SK-N-SH treated with all-trans-retinoic acid at 6 μM for 48 hours (cell line): ENCODE data around the gene MTHFD2L.
"Not testable (repeated sequence)": the region's sequence is repeated elsewhere in the genome, so short reads cannot be mapped to it uniquely, and the experiment has no call there.

Experiments
- ATAC-seq: fragments of 200-7000 bp; cut with Tn5 transposase; 3 replicates; pipeline ENCODE4 v1.9.1; 2020; ENCODE audit warnings: mild to moderate bottlenecking, moderate library complexity
- ARNTL ChIP-seq: fragments of 450-650 bp; formaldehyde crosslinking; IDR thresholded peaks from 2 replicates; pipeline ENCODE4 v1.5.0; 2020; ENCODE audit warnings: low read depth, mild to moderate bottlenecking, moderate library complexity, borderline replicate concordance
- BACH2 ChIP-seq: fragments of 250-450 bp; sonication (Bioruptor Pico); IDR thresholded peaks from 2 replicates; pipeline ENCODE4 v1.9.0; 2021; ENCODE audit warnings: mild to moderate bottlenecking, borderline replicate concordance
- CSDC2 ChIP-seq: fragments of 250-450 bp; sonication (Bioruptor Pico); IDR thresholded peaks from 2 replicates; pipeline ENCODE4 v1.5.0; 2020; ENCODE audit warnings: mild to moderate bottlenecking, moderate library complexity
- CSRNP3 ChIP-seq: fragments of 250-450 bp; sonication (Bioruptor Pico); IDR thresholded peaks from 2 replicates; pipeline ENCODE4 v1.5.1; 2021; ENCODE audit warnings: mild to moderate bottlenecking, moderate library complexity
- ESRRG ChIP-seq: fragments of 250-450 bp; sonication (Bioruptor Pico); IDR thresholded peaks from 2 replicates; pipeline ENCODE4 v1.6.1; 2021; ENCODE audit warnings: mild to moderate bottlenecking
- GLIS3 ChIP-seq: fragments of 250-450 bp; sonication (Bioruptor Pico); IDR thresholded peaks from 2 replicates; pipeline ENCODE4 v1.5.0; 2020; ENCODE audit warnings: mild to moderate bottlenecking, moderate library complexity
- ISL1 ChIP-seq: fragments of 250-450 bp; sonication (Bioruptor Pico); IDR thresholded peaks from 2 replicates; pipeline ENCODE4 v2.1.2; 2022; ENCODE audit warnings: mild to moderate bottlenecking, moderate library complexity
- OSR1 ChIP-seq: fragments of 250-450 bp; sonication (Bioruptor Pico); IDR thresholded peaks from 2 replicates; pipeline ENCODE4 v1.8.0; 2022; ENCODE audit warnings: moderate library complexity, mild to moderate bottlenecking, inconsistent platforms
- PATZ1 ChIP-seq: fragments of 250-450 bp; sonication (Bioruptor Pico); IDR thresholded peaks from 2 replicates; pipeline ENCODE4 v1.8.0; 2020; ENCODE audit warnings: mild to moderate bottlenecking, moderate library complexity, borderline replicate concordance
- POU6F1 ChIP-seq: fragments of 250-450 bp; sonication (Bioruptor Pico); IDR thresholded peaks from 2 replicates; pipeline ENCODE4 v1.8.0; 2021; ENCODE audit warnings: low read depth, mild to moderate bottlenecking, moderate library complexity, borderline replicate concordance
- PPARA ChIP-seq: fragments of 250-450 bp; sonication (Bioruptor Pico); IDR thresholded peaks from 2 replicates; pipeline ENCODE4 v1.5.0; 2020; ENCODE audit warnings: mild to moderate bottlenecking, borderline replicate concordance
- RARB ChIP-seq: fragments of 250-450 bp; sonication (Bioruptor Pico); IDR thresholded peaks from 2 replicates; pipeline ENCODE4 v1.8.0; 2021; ENCODE audit warnings: mild to moderate bottlenecking, moderate library complexity
- SNAI2 ChIP-seq: fragments of 250-450 bp; sonication (Bioruptor Pico); IDR thresholded peaks from 2 replicates; pipeline ENCODE4 v1.5.0; 2020; ENCODE audit warnings: mild to moderate bottlenecking, moderate library complexity
- TSHZ2 ChIP-seq: fragments of 250-450 bp; sonication (Bioruptor Pico); IDR thresholded peaks from 2 replicates; pipeline ENCODE4 v1.5.0; 2020; ENCODE audit warnings: mild to moderate bottlenecking, moderate library complexity
- ZC3H10 ChIP-seq: fragments of 250-450 bp; sonication (Bioruptor Pico); IDR thresholded peaks from 2 replicates; pipeline ENCODE4 v1.5.1; 2021; ENCODE audit warnings: mild to moderate bottlenecking, moderate library complexity
- ZFP3 ChIP-seq: fragments of 250-450 bp; sonication (Bioruptor Pico); IDR thresholded peaks from 2 replicates; pipeline ENCODE4 v1.5.0; 2020; ENCODE audit warnings: mild to moderate bottlenecking, moderate library complexity
- ZFP30 ChIP-seq: fragments of 450-650 bp; formaldehyde crosslinking; IDR thresholded peaks from 2 replicates; pipeline ENCODE4 v1.5.0; 2022; ENCODE audit warnings: mild to moderate bottlenecking, moderate library complexity
- ZNF565 ChIP-seq: fragments of 450-650 bp; formaldehyde crosslinking; conservative IDR thresholded peaks from 2 replicates; pipeline ENCODE4 v1.5.0; 2020; ENCODE audit warnings: low read depth, mild to moderate bottlenecking, moderate library complexity

Gene MTHFD2L

GRCh38 chr4:74121643-74122579 is 36.0 kb upstream of the MTHFD2L start (continued):
- TF ChIP-seq RARB (CRISPR knock-in tag) (no peak), ARNTL (no peak), ESRRG (CRISPR knock-in tag) (no peak), ZFP30 (CRISPR knock-in tag) (no peak), SNAI2 (no peak)
- TF ChIP-seq, all 23 proteins: peak for 0

GRCh38 chr4:74123065-74123728 is 34.7 kb upstream of the MTHFD2L start:
- ATAC-seq, result no peak
- TF ChIP-seq ISL1 (CRISPR knock-in tag) (no peak), ZC3H10 (CRISPR knock-in tag) (no peak), BACH2 (no peak)

GRCh38 chr4:74125029-74125428 is 32.9 kb upstream of the MTHFD2L start:
- no peak for ATAC-seq
- TF ChIP-seq GLIS3 (CRISPR knock-in tag), result no peak
- no peak for TF ChIP-seq CSDC2 (CRISPR knock-in tag)

GRCh38 chr4:74127745-74128144 is 30.2 kb upstream of the MTHFD2L start:
- ATAC-seq, result no peak
- no peak for TF ChIP-seq ISL1 (CRISPR knock-in tag)
- 0 out of 2 replicates have a peak, but pooled peaks have one; percentile 32 for TF ChIP-seq PATZ1 (CRISPR knock-in tag)

GRCh38 chr4:74130843-74131242 is 27.1 kb upstream of the MTHFD2L start:
- not testable (repeated sequence) for ATAC-seq

- ATAC-seq, result not testable (repeated sequence)
These were observed 25.7 kb upstream of the MTHFD2L start for GRCh38 chr4:74132188-74132587.

- no peak for ATAC-seq
- TF ChIP-seq PATZ1 (CRISPR knock-in tag) (no peak), GLIS3 (CRISPR knock-in tag) (no peak), ZNF565 (CRISPR knock-in tag) (no peak), POU6F1 (no peak), ARNTL (no peak), ISL1 (CRISPR knock-in tag) (no peak), OSR1 (no peak), PPARA (CRISPR knock-in tag) (no peak), ZC3H10 (CRISPR knock-in tag) (no peak), CSDC2 (CRISPR knock-in tag) (no peak), ZFP30 (CRISPR knock-in tag) (no peak), CSRNP3 (no peak), TSHZ2 (CRISPR knock-in tag) (no peak), ZFP3 (CRISPR knock-in tag) (no peak)
These were observed 25.0 kb upstream of the MTHFD2L start for GRCh38 chr4:74132944-74133343.
